Lower lobe of right lung (tissue), 2 donors: ENCODE data around the gene SP100. TPM values are rescaled to one million over a fixed set of nuclear protein-coding genes. Genes with fewer than 3 reads are reported as not detected.

Experiments
- ATAC-seq, 2 donors: fragments of 200-7000 bp; cut with Tn5 transposase; one replicate each; pipeline ENCODE4 v1.9.1; 2020 to 2022; ENCODE audit warnings: mild to moderate bottlenecking in 2 of 2, moderate library complexity in 2 of 2
- DNase-seq: peaks from one replicate; pipeline ENCODE4 v3.0.0-alpha.2; 2020
- H3K27ac ChIP-seq: fragments of 200-600 bp; one replicate; pipeline ENCODE4 v1.8.0; 2022
- H3K27me3 ChIP-seq: fragments of 200-600 bp; one replicate; pipeline ENCODE4 v1.8.0; 2022; ENCODE audit warnings: low read depth
- H3K36me3 ChIP-seq: fragments of 200-600 bp; one replicate; pipeline ENCODE4 v1.8.0; 2022; ENCODE audit warnings: mild to moderate bottlenecking
- H3K4me1 ChIP-seq: fragments of 200-600 bp; one replicate; pipeline ENCODE4 v1.8.0; 2022
- H3K4me3 ChIP-seq: fragments of 200-600 bp; one replicate; pipeline ENCODE4 v1.8.0; 2022; ENCODE audit warnings: mild to moderate bottlenecking
- H3K9me3 ChIP-seq: fragments of 200-600 bp; one replicate; pipeline ENCODE4 v1.8.0; 2022
- CTCF ChIP-seq: fragments of 200-600 bp; IDR thresholded peaks from one replicate; pipeline ENCODE4 v1.8.0; 2022; ENCODE audit warnings: antibody characterized with exemption, mild to moderate bottlenecking
- intact Hi-C: fragments of 100-400 bp; cut with DNase I; formaldehyde crosslinking; loops from one replicate; pipeline ENCODE4 v1.11.0; 2022
- total RNA-seq: library from RNA; stranded (reverse); fragmentation: NEBNext Ultra II Directional; extraction: Animal tissue kit (Norgen Biotek cat#: 25700); gene quantifications from one replicate; pipeline ENCODE4 v1.2.1, GENCODE V29; 2021
- donor health status: DM: no; HTN: yes; CAD: no; lungs with severe emphysema.

SP100 gene
- total RNA-seq, 1 donor from 2014 or later, result 162 TPM

DNA sequence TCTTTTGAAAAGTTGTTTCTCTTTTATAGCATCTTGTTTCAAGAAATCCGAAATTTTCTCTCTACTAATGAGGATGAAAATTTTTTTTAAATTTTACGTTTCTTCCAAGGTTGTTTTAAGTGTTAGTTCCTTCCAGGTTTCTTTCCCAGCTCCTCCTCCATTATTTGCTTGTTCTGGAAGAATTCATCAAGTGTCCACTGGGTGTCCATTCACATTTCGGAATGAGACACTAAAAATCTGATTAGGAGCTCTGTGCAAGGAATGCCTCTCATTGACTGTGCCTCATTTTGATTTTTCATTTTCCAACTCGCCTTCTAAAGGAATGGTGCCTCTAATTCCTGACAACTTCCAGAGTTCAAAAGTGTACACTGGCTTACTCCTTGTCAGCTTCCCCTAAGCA is 6.1 kb downstream of the SP100 start:
- Histone ChIP-seq H3K36me3 (peaks cover under 1% of the 10 kb centered on the region), H3K4me3 (no peak overlapping the region), H3K27me3 (no peaks in the 10 kb centered on the region), H3K4me1 (peaks cover 99% of the 10 kb centered on the region), H3K9me3 (no peaks in the 10 kb centered on the region), H3K27ac (no peak overlapping the region)
- ATAC-seq, result no peak
- intact Hi-C loops, result no loop called here
- TF ChIP-seq CTCF, result no peak
- DNase-seq, result no peak

DNA sequence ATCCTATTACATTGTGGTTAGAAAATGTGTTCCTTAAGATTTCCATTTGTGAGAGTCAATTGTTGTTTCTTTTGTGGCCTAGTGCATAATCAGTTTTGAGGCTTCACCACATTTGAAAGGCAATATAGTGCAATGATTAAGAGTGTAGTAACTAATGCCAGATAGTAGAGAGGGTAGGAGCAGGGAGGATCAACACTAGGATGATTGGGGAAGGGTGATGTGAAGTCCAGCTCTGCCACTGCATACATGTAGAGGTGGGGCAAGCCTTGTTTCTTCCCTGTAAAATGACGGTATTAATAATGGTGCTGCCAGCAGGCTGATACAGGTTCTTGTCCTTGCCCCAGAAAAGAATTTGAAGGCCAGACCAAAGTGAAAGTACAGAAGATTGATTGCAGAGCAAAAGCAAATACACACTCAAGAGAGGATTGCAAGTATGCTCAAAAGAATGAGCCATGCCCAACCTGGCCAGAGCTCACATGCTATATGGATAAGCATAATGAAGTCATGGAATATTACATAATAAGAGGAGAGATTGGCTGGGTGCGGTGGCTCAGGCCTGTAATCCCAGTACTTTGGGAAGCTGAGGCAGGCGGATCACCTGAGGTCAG is 8.0 kb downstream of the SP100 start:
- TF ChIP-seq CTCF, result no peak
- H3K4me3 ChIP-seq, result no peak overlapping the region
- peaks cover 16% of the 10 kb centered on the region for H3K36me3 ChIP-seq
- H3K9me3 ChIP-seq, result peaks cover under 1% of the 10 kb centered on the region
- DNase-seq, result peak; percentile 70
- no peaks in the 10 kb centered on the region for H3K27me3 ChIP-seq
- H3K27ac ChIP-seq, result peak overlapping the region; percentile 70
- ATAC-seq, result peak; percentile 97 to 98
- intact Hi-C loops, result no loop called here
- H3K4me1 ChIP-seq, result peaks cover 89% of the 10 kb centered on the region

- no peak overlapping the region for H3K4me3 ChIP-seq
- no peak overlapping the region for H3K27ac ChIP-seq
- no peak for DNase-seq
- ATAC-seq, result no peak
- peaks cover 75% of the 10 kb centered on the region for H3K4me1 ChIP-seq
- intact Hi-C loops, result no loop called here
- no peak for TF ChIP-seq CTCF
- H3K36me3 ChIP-seq, result peaks cover 22% of the 10 kb centered on the region
- peaks cover 8% of the 10 kb centered on the region for H3K9me3 ChIP-seq
- no peaks in the 10 kb centered on the region for H3K27me3 ChIP-seq
Observed at GRCh38 chr2:230425377-230425776, 9.4 kb downstream of the SP100 start.

- H3K9me3 ChIP-seq, result peaks cover 8% of the 10 kb centered on the region
- no peak overlapping the region for H3K27ac ChIP-seq
- no peak overlapping the region for H3K4me3 ChIP-seq
- ATAC-seq, result no peak
- DNase-seq, result no peak
- no peaks in the 10 kb centered on the region for H3K27me3 ChIP-seq
- H3K4me1 ChIP-seq, result peaks cover 57% of the 10 kb centered on the region
- peaks cover 22% of the 10 kb centered on the region for H3K36me3 ChIP-seq
- no peak for TF ChIP-seq CTCF
- intact Hi-C loops, result no loop called here
Observed at GRCh38 chr2:230429513-230429912, 13.5 kb downstream of the SP100 start.

DNA sequence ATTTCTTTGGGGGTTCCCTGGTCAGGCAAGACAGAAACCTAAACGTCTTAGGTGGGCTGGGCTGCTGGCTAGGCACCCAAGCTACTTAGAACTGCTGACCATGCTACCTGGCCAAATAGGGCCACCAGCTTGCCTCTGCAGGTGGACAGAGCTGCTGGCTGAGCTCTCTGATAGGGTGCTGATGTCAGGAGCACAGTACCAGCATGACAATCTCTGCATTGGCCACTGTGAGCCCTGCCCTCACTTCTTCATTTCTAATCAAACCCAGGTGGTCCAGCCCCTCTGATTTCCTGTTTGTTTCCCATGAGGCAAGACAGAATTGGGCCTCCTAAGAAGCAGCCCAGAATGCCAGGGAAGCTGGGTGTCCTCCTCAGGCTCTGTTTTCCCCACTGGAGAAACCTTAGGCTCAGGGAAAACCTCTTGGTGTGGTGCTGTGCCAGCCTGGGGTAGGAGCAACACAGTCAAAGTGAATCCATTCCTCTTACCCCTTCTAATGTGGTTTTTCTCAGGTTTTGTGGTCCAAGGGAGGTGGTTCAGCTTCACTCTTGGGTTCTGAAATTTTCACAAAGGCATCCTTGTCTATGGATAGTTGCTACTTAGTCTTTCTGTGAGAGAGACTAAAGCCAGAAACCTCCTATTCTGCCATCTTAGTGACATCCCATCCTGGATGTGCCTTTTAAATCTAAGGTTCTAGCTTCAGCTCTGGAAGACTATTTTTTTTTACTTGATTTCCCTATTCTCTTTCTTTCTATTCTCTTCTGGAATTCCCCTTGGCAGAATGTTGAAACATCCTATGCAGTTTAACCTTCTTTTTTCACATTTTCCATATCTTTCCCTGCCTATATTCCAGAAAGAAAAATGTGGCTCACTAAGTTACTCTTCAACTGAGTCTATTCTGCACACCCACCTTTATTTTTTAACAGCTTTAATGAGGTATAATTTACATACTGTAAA is 15.2 kb downstream of the SP100 start:
- no peak for TF ChIP-seq CTCF
- no peaks in the 10 kb centered on the region for H3K27me3 ChIP-seq
- H3K4me1 ChIP-seq, result peaks cover 44% of the 10 kb centered on the region
- DNase-seq (no peak), ATAC-seq (no peak)
- H3K4me3 ChIP-seq, result no peak overlapping the region
- peaks cover 8% of the 10 kb centered on the region for H3K9me3 ChIP-seq
- intact Hi-C loops, result no loop called here
- peaks cover 22% of the 10 kb centered on the region for H3K36me3 ChIP-seq
- no peak overlapping the region for H3K27ac ChIP-seq
